Astrocyte of the cerebellum (primary cell): ENCODE data around the gene HAL.

Source experiments
- DNase-seq: peaks from one replicate; pipeline ENCODE4 v3.0.0-alpha.2; 2011; ENCODE audit warnings: low read depth
- H3K4me3 ChIP-seq: 2 replicates; pipeline ENCODE4 v1.5.1; 2011; ENCODE audit warnings: mild to moderate bottlenecking, low read depth, low read length, moderate library complexity
- in situ Hi-C: cut with HindIII; loops from 2 replicates; pipeline ENCODE4 v1.10.0; 2017; ENCODE audit warnings: low sequenced_read_pairs
- TF ChIP-seq, protein P1 (sequence below): IDR thresholded peaks from 2 replicates; pipeline ENCODE4 v1.5.1; 2012; ENCODE audit warnings: low read length, low read depth, moderate library complexity, mild to moderate bottlenecking; ENCODE audit errors: missing control alignments

HAL gene, protein sequence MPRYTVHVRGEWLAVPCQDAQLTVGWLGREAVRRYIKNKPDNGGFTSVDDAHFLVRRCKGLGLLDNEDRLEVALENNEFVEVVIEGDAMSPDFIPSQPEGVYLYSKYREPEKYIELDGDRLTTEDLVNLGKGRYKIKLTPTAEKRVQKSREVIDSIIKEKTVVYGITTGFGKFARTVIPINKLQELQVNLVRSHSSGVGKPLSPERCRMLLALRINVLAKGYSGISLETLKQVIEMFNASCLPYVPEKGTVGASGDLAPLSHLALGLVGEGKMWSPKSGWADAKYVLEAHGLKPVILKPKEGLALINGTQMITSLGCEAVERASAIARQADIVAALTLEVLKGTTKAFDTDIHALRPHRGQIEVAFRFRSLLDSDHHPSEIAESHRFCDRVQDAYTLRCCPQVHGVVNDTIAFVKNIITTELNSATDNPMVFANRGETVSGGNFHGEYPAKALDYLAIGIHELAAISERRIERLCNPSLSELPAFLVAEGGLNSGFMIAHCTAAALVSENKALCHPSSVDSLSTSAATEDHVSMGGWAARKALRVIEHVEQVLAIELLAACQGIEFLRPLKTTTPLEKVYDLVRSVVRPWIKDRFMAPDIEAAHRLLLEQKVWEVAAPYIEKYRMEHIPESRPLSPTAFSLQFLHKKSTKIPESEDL

DNA sequence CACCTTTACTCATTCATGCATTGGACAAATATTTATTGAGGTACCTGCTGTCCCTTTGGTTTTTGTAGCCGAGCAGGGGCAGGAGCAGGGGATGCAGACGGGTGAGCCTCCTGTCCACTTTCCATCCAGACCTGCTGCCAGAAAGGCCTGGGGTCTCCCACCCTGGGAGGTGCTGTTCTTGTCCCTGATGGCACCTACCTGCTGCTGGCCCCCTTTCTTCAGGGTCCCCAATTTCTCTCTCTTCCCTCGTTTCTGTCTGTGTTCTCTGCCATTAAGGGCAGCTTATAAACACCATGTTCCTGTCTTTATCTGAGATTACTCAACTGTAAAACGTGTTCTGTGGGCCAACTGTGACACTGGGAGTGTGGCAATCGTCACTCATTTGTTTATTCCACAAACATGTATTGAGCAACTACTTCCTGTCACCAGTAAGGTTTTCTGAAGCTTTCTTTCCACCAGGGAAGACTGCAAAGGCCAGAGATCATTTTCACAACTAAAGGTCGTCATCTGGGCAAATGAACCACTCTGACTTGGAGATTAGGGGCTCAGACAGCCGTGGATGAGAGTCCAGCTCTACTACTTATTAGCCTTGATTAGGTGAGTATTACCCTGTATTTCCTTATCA is at the start of gene HAL:
TSS of gene HAL (minus strand) at position 311 of the 625 bp plus-strand sequence. CDS start 434 bp downstream, outside the sequence.
- in situ Hi-C loops: no loop called here
- H3K4me3 ChIP-seq: no peak within 1 kb of the TSS
- TF ChIP-seq, protein P1, sequence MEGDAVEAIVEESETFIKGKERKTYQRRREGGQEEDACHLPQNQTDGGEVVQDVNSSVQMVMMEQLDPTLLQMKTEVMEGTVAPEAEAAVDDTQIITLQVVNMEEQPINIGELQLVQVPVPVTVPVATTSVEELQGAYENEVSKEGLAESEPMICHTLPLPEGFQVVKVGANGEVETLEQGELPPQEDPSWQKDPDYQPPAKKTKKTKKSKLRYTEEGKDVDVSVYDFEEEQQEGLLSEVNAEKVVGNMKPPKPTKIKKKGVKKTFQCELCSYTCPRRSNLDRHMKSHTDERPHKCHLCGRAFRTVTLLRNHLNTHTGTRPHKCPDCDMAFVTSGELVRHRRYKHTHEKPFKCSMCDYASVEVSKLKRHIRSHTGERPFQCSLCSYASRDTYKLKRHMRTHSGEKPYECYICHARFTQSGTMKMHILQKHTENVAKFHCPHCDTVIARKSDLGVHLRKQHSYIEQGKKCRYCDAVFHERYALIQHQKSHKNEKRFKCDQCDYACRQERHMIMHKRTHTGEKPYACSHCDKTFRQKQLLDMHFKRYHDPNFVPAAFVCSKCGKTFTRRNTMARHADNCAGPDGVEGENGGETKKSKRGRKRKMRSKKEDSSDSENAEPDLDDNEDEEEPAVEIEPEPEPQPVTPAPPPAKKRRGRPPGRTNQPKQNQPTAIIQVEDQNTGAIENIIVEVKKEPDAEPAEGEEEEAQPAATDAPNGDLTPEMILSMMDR: no peak
- DNase-seq: no peak

DNA sequence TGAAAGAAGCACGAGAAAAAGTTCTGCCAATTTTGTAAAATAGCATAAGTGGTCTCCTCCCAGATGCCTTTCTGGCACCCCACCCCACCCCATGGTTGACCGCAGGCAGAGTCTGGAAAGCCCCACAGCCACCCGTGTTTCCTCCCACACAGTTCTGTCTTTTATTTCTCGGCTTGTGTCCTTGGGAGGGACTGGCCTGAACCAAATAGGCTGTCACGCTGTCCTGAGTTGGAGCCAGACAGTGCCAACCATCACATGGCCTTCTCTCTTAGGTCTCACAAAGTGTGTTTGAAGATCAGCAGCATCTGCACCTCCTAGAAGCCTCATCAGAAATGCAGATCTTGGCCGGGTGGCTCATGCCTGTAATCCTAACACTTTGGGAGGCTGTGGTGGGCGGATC is 49.4 kb upstream of the HAL start:
- TF ChIP-seq, protein P1: no peak
- in situ Hi-C loops: no loop called here
- no peak overlapping the region for H3K4me3 ChIP-seq
- DNase-seq: no peak

DNA sequence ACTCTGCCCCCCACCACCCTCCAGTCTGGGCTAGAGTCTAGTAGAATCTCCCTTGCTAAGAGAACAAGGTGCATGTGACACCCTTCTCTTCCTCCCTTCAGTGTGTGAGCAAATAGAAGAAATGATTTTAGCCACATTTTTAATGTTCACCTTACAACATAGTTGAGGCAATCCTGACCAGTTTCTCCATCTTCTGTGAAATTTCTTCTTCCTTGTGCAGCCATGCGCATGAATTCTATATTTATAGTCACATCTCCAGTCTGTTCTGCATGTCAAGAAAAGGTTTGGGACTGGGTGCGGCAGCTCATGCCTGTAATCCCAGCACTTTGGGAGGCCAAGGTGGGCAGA is 48.8 kb upstream of the HAL start:
- no peak overlapping the region for H3K4me3 ChIP-seq
- no peak for DNase-seq
- TF ChIP-seq, protein P1: no peak
- in situ Hi-C loops: no loop called here

DNA sequence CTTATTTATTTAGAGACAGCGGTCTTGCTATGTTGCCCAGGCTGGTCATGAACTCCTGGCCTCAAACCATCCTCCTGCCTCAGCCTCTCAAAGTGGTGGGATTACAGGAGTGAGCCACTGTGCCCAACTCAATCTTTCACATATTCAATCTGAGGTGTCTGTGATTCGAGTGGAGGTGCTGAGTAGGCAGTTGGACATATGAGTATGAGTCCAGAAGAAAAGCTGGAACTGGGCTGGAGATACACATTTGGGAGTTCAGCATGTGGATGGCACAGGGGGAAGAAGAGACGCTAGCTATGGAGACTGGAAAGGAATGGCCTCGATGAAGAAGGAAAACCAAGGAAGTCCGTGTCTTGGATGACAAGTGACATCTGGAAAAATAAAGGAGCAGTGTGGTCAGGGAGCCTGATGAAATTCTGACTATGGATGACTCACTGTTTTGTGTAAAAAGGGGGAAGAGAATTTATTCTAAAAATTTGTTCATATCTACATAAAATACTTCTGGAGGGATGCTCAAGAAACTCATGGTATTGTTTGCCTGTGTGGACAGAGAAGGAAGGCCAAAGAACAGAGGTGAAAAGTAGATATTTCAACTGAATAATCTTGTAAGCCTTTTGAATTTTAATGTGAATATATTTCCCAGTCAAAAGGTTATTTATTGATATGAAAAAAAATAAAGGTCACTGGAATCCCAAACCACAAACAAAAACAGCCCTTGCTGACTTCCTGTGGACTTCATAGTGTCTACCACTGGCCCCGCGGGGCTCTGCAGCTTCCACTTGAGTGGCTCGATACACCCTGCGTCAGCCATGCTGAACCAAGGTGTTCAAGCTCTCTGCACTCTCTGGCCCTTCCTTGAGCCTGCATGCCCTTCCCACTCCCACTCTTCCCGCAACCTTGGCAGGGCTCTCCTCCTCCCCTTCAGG is 48.1 kb upstream of the HAL start:
- H3K4me3 ChIP-seq: no peak overlapping the region
- DNase-seq: no peak
- in situ Hi-C loops: no loop called here
- TF ChIP-seq, protein P1: no peak

DNA sequence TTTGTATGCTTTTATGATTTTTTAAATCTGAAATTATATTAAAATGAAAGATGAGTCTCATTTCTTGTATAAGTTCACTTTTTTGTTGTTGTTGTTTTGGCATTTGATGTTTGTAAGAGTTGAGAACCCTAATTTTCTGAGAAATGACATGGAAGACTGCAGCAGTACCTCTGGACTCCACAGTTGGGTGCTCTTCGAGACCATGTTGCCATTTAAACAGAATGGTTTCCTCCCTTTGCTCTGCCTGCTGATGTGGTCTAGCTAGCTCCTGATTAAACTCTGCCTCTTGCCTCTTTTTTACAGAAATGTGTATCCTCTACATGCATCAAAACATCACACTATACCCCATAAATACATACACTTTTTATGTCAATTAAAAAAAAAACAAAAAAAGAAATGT is 45.0 kb upstream of the HAL start:
- TF ChIP-seq, protein P1: no peak
- DNase-seq: no peak
- H3K4me3 ChIP-seq: no peak overlapping the region
- in situ Hi-C loops: no loop called here
